ENCODE data around the gene EPS8L2. TPM values are rescaled to one million over a fixed set of nuclear protein-coding genes. Genes with fewer than 3 reads are reported as not detected.

EPS8L2 gene
- total and polyA plus RNA-seq, 9 of the 15 experiments (the other 6 are each of a cell fraction or from before 2014, with no cell fraction given) = 0.75 to 17.0 (median 3.7) TPM

- in situ Hi-C loops (cut with MboI) = no loop called here
- intact Hi-C loops (cut with micrococcal nuclease) = no loop called here
- H3K27me3 ChIP-seq (ENCODE audit: control insufficient read depth in 2 of 2, insufficient read depth in 2 of 2, low read length in 2 of 2) = no peaks in the 10 kb centered on the region
- TSS peak; percentile 27 for BruUV-seq (replicated peaks)
- DNase-seq (ENCODE audit: extremely low read depth in 1 of 4, low spot score in 3 of 4) = no peak
- H4K20me1 ChIP-seq (replicated peaks; ENCODE audit: control insufficient read depth, insufficient read depth, low read length) = peaks cover 18% of the 10 kb centered on the region
- no peak overlapping the region for H3K4me3 ChIP-seq
- peaks cover 82% of the 10 kb centered on the region for H3K36me3 ChIP-seq (ENCODE audit: control insufficient read depth, insufficient read depth, low read length)
- H3K4me2 ChIP-seq (ENCODE audit: insufficient read depth, low read length) = no peak overlapping the region
- H2AFZ ChIP-seq (ENCODE audit: low read depth, low read length) = no peak overlapping the region
- ChIA-PET POLR2A (interaction anchor here (0.5 to 1.4 kb wide), 5 partner anchors 8 to 477 kb away, joined by 3 to 14 read pairs (median 3); no protein-coding TSS in a partner anchor), CTCF (ENCODE audit: low intra/inter-chr PET ratio) (no interaction called here)
- no peak overlapping the region for H3K27ac ChIP-seq (ENCODE audit: extremely low read depth, low read depth, low read length)
- 95% methylated on average over 23 of the region's 23 CpGs for WGBS (ENCODE audit: insufficient coverage, low coverage, missing lambda C conversion rate)
- no peak for TF ChIP-seq MBD1 (CRISPR knock-in tag; IDR thresholded peaks at IDR 0.05)
- TF ChIP-seq SUPT5H (IDR thresholded peaks at IDR 0.05) = 0 out of 2 replicates have a peak, but pooled peaks have one; percentile 26
- no peak for FAIRE-seq
- ATAC-seq = no peak
- H3K9me3 ChIP-seq (replicated peaks; ENCODE audit: control insufficient read depth, insufficient read depth, low read depth, low read length) = no peaks in the 10 kb centered on the region
- peak overlapping the region in 1 of 2 experiments; percentile 23; a peak in 1 of 4 replicates for H3K9ac ChIP-seq (ENCODE audit: insufficient read depth in 1 of 2, low read depth in 2 of 2, low read length in 2 of 2)
- H3K4me1 ChIP-seq (replicated peaks in 1 of 2; ENCODE audit: control insufficient read depth in 2 of 2, insufficient read depth in 2 of 2, low read length in 2 of 2) = peaks cover 2 to 63% of the 10 kb centered on the region in 2 experiments; a peak in 3 of 5 replicates
- peaks cover 1% of the 10 kb centered on the region for H3K9me1 ChIP-seq (ENCODE audit: control insufficient read depth, insufficient read depth, low read length)
- H3K79me2 ChIP-seq (ENCODE audit: control insufficient read depth, insufficient read depth, low read length) = peaks cover 42% of the 10 kb centered on the region
Measured at GRCh38 chr11:769887-770641, 64.0 kb downstream of the EPS8L2 start.
